ENCODE results near the gene ALOX5AP. TPM values are rescaled to one million over a fixed set of nuclear protein-coding genes. Genes with fewer than 3 reads are reported as not detected.

Gene ALOX5AP
- total RNA-seq, 3 donors from 2014 or later: 5.1 to 13.8 (median 11.8) TPM

- DNase-seq (no peak), ATAC-seq (no peak)
Observed at GRCh38 chr13:30700364-30700763, 35.0 kb upstream of the ALOX5AP start.

GRCh38 chr13:30702006-30702405 lies 33.3 kb upstream of the ALOX5AP start:
- Histone ChIP-seq H3K4me1 (ENCODE audit: low read depth) (peaks cover 5% of the 10 kb centered on the region), H3K9me3 (no peaks in the 10 kb centered on the region), H3K36me3 (ENCODE audit: low read depth) (no peaks in the 10 kb centered on the region), H3K4me3 (no peak overlapping the region)
- DNase-seq (no peak), ATAC-seq (no peak)
- intact Hi-C loops (cut with DNase I, micrococcal nuclease): no loop called here
- TF ChIP-seq CTCF (IDR thresholded peaks at IDR 0.05): no peak

More at GRCh38 chr13:30700364-30700763, 35.0 kb upstream of the ALOX5AP start:
- Histone ChIP-seq H3K4me3 (no peak overlapping the region), H3K4me1 (ENCODE audit: low read depth) (peaks cover 5% of the 10 kb centered on the region), H3K9me3 (no peaks in the 10 kb centered on the region), H3K36me3 (ENCODE audit: low read depth) (no peaks in the 10 kb centered on the region)
- intact Hi-C loops (cut with DNase I, micrococcal nuclease): no loop called here
- no peak for TF ChIP-seq CTCF (IDR thresholded peaks at IDR 0.05)

GRCh38 chr13:30704596-30704995 lies 30.7 kb upstream of the ALOX5AP start:
- no peak for TF ChIP-seq CTCF (IDR thresholded peaks at IDR 0.05)
- no peaks in the 10 kb centered on the region for H3K36me3 ChIP-seq (ENCODE audit: low read depth)
- intact Hi-C loops (cut with DNase I, micrococcal nuclease): no loop called here

GRCh38 chr13:30705680-30706079 lies 29.7 kb upstream of the ALOX5AP start:
- Histone ChIP-seq H3K36me3 (ENCODE audit: low read depth) (no peaks in the 10 kb centered on the region), H3K4me3 (no peak overlapping the region), H3K4me1 (ENCODE audit: low read depth) (no peaks in the 10 kb centered on the region), H3K9me3 (no peaks in the 10 kb centered on the region)
- intact Hi-C loops (cut with DNase I, micrococcal nuclease): no loop called here
- no peak for ATAC-seq
- TF ChIP-seq CTCF (IDR thresholded peaks at IDR 0.05): no peak
- DNase-seq: no peak

More at GRCh38 chr13:30704596-30704995, 30.7 kb upstream of the ALOX5AP start:
- no peaks in the 10 kb centered on the region for H3K4me1 ChIP-seq (ENCODE audit: low read depth)
- DNase-seq: no peak
- H3K4me3 ChIP-seq: no peak overlapping the region
- ATAC-seq: no peak
- H3K9me3 ChIP-seq: no peaks in the 10 kb centered on the region

GRCh38 chr13:30708541-30708940 lies 26.8 kb upstream of the ALOX5AP start:
- TF ChIP-seq CTCF (IDR thresholded peaks at IDR 0.05): no peak
- no peaks in the 10 kb centered on the region for H3K9me3 ChIP-seq
- ATAC-seq (no peak), DNase-seq (no peak)
- no peaks in the 10 kb centered on the region for H3K4me1 ChIP-seq (ENCODE audit: low read depth)
- intact Hi-C loops (cut with DNase I, micrococcal nuclease): no loop called here
- H3K4me3 ChIP-seq: no peak overlapping the region
- H3K36me3 ChIP-seq (ENCODE audit: low read depth): no peaks in the 10 kb centered on the region

- ATAC-seq (no peak), DNase-seq (no peak)
- Histone ChIP-seq H3K9me3 (no peaks in the 10 kb centered on the region), H3K36me3 (ENCODE audit: low read depth) (no peaks in the 10 kb centered on the region), H3K4me1 (ENCODE audit: low read depth) (no peaks in the 10 kb centered on the region), H3K4me3 (no peak overlapping the region)
- TF ChIP-seq CTCF (IDR thresholded peaks at IDR 0.05): no peak
- intact Hi-C loops (cut with DNase I, micrococcal nuclease): no loop called here
Observed at GRCh38 chr13:30710442-30710841, 24.9 kb upstream of the ALOX5AP start.
